Upper lobe of right lung (tissue), 1 donor: ENCODE data around the gene NVL. TPM values are rescaled to one million over a fixed set of nuclear protein-coding genes. Genes with fewer than 3 reads are reported as not detected.
A peak's percentile ranks its signal among the peaks of the same experiment; 100 is the strongest.
"Not testable (repeated sequence)": the region's sequence is repeated elsewhere in the genome, so short reads cannot be mapped to it uniquely, and the experiment has no call there.

Experiments
- ATAC-seq: fragments of 200-7000 bp; cut with Tn5 transposase; one replicate; pipeline ENCODE4 v1.9.1; 2020; ENCODE audit warnings: mild to moderate bottlenecking, moderate library complexity
- DNase-seq: peaks from one replicate; pipeline ENCODE4 v3.0.0-alpha.2; 2020
- H3K27ac ChIP-seq: fragments of 200-600 bp; one replicate; pipeline ENCODE4 v1.8.0; 2022
- H3K27me3 ChIP-seq: fragments of 200-600 bp; one replicate; pipeline ENCODE4 v1.8.0; 2022; ENCODE audit warnings: mild to moderate bottlenecking
- H3K36me3 ChIP-seq: fragments of 200-600 bp; one replicate; pipeline ENCODE4 v1.8.0; 2022
- H3K4me1 ChIP-seq: fragments of 200-600 bp; one replicate; pipeline ENCODE4 v1.8.0; 2022
- H3K4me3 ChIP-seq: fragments of 200-600 bp; one replicate; pipeline ENCODE4 v1.8.0; 2022; ENCODE audit warnings: mild to moderate bottlenecking
- H3K9me3 ChIP-seq: fragments of 200-600 bp; one replicate; pipeline ENCODE4 v1.8.0; 2022
- CTCF ChIP-seq: fragments of 200-600 bp; IDR thresholded peaks from one replicate; pipeline ENCODE4 v1.8.0; 2022; ENCODE audit warnings: antibody characterized with exemption
- intact Hi-C: fragments of 100-400 bp; cut with DNase I; formaldehyde crosslinking; loops from one replicate; pipeline ENCODE4 v1.11.0; 2022
- total RNA-seq: library from RNA; stranded (reverse); fragmentation: NEBNext Ultra II Directional; extraction: Animal tissue kit (Norgen Biotek cat#: 25700); gene quantifications from one replicate; pipeline ENCODE4 v1.2.1, GENCODE V29; 2021
- donor health status: DM: no; HTN: yes; CAD: no; lungs with severe emphysema.

NVL gene
- total RNA-seq, 1 donor from 2014 or later: 24.1 TPM

DNA sequence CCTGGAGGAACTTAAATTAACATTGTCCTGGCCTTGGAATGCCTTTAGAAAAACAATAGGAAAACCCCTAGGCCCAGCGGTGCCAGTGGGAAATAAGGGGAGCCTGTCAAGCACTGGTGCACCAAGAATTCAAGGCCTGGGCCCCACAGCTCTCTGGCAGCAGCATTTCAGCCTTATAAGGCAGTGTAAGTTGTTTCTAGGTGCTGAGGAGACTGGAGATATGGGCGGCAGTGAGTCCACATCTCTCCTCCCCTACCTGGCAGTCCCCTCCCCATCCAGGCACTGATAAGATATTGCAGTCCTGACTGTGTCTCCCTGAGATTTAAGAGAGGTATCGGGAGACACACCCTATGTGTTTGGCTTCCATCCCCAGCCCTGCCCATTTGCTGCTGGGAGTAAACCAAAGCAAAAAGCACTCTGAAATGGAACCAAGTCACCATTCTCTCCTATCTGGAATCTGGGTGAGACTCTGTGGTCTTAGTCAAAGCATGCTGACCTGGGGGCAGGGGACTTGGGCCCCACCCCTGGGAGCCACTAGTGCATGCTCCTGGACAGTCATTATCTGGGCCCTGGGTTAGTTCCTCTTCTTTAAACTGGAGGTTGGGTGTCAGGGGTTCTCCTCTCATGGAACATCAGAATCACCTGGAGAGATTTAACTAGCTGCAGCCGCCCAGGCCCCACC, 116.4 kb downstream of the NVL start:
- intact Hi-C loops: no loop called here
- H3K36me3 ChIP-seq: no peaks in the 10 kb centered on the region
- H3K4me1 ChIP-seq: peaks cover 5% of the 10 kb centered on the region

DNA sequence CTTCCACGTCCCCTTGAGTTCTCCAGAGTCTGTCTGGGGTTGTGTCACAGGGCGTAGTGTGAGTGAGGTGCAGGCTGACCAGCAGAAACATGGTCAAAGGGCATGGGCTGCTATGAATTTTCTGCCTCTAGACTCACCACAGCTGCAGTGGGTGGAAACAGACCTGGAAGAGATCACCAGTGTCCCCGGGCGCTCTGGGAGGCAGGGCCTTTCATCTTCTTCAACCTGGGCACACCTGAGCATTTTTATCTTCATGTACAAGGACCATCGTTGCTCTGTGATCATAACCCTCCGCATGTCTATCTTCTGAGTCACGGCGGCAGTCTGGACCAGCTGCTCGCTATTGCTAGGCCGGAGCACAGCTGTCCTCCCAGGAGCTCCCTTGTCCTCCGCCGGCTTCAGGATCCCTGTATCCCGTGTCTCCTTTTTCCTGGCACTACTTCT, 117.3 kb downstream of the NVL start:
- Histone ChIP-seq H3K4me3 (no peak overlapping the region), H3K27me3 (no peaks in the 10 kb centered on the region), H3K27ac (no peak overlapping the region), H3K36me3 (no peaks in the 10 kb centered on the region), H3K9me3 (no peaks in the 10 kb centered on the region), H3K4me1 (peaks cover 5% of the 10 kb centered on the region)
- ATAC-seq (peak; percentile 74), DNase-seq (no peak)
- no peak for TF ChIP-seq CTCF
- intact Hi-C loops: no loop called here

More for the DNA sequence above, 116.4 kb downstream of the NVL start:
- TF ChIP-seq CTCF: no peak
- Histone ChIP-seq H3K9me3 (no peaks in the 10 kb centered on the region), H3K4me3 (no peak overlapping the region), H3K27ac (peak overlapping the region; percentile 55), H3K27me3 (no peaks in the 10 kb centered on the region)
- DNase-seq: no peak
- peak; percentile 54 for ATAC-seq

DNA sequence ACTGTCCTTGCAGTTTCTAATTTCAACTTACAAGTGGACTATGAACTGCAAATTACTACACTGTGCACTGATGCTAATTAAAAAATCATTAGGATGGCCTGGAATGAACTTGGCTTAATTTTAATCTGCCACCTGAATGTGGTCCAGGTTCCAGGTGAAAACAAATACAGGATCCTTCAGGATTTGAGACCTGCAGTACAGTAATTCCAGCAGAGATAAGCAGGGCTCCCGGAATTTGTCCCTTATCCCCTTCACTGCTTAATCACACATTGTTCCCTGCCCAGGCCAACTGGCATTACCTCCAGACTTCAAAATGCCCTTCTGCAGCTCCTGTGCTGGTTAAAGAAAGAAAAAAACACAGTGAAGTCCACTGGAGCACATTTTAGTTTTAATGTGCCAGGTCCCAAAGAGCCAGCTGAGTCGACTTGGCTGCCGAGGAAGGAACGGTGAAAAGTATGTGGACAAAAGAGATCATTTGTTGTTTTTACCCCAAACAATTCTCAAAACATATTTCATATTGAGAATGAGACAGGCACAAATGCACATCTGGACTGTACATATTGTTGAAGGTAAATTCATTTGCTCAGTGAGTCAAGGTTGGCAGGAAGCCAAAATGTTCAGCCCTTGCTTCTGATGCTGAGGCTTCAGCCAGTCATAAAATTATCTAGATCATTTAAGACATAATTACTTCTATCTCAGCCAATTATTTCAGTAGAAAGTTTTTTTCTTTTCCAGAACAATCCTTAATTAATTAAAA, 118.6 kb downstream of the NVL start:
- no peak overlapping the region for H3K4me3 ChIP-seq
- intact Hi-C loops: no loop called here
- no peak for TF ChIP-seq CTCF
- ATAC-seq (no peak), DNase-seq (no peak)
- no peaks in the 10 kb centered on the region for H3K36me3 ChIP-seq
- no peaks in the 10 kb centered on the region for H3K9me3 ChIP-seq
- H3K4me1 ChIP-seq: peaks cover 5% of the 10 kb centered on the region
- H3K27ac ChIP-seq: no peak overlapping the region
- no peaks in the 10 kb centered on the region for H3K27me3 ChIP-seq

GRCh38 chr1:224205931-224206538, 123.9 kb downstream of the NVL start:
- H3K27me3 ChIP-seq, H3K4me3 ChIP-seq, DNase-seq, H3K9me3 ChIP-seq, intact Hi-C loops, H3K36me3 ChIP-seq: not testable (repeated sequence)
- ATAC-seq: peak; percentile 52
- H3K27ac ChIP-seq: peak overlapping the region; percentile 63
- peaks cover 16% of the 10 kb centered on the region for H3K4me1 ChIP-seq

DNA sequence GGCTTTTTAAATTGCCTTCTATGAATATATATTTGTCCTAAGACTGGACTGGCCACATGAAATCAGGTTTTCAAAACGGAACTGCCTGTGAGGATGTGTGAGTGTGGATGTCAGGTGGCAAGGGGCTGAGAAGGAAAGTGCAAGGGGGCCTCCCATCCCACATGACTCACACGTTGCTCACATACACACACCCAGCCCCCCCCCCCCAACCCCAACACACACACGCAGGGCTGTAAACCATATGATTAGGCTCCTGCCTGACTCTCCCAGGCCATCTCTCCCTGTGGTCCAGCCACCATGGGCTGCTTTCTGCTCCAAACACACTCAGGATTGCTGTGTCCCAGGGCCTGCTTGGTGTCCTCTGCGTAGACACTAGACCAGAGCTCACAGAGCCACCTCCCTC, 124.5 kb downstream of the NVL start:
- ATAC-seq (peak; percentile 50), DNase-seq (no peak)
- H3K4me1 ChIP-seq: peaks cover 16% of the 10 kb centered on the region
- TF ChIP-seq CTCF: no peak
- H3K4me3 ChIP-seq: no peak overlapping the region
- peak overlapping the region; percentile 63 for H3K27ac ChIP-seq
- intact Hi-C loops: no loop called here
- no peaks in the 10 kb centered on the region for H3K36me3 ChIP-seq
- H3K27me3 ChIP-seq: no peaks in the 10 kb centered on the region
- no peaks in the 10 kb centered on the region for H3K9me3 ChIP-seq
